ENCODE results near the gene CDH23.

DNA sequence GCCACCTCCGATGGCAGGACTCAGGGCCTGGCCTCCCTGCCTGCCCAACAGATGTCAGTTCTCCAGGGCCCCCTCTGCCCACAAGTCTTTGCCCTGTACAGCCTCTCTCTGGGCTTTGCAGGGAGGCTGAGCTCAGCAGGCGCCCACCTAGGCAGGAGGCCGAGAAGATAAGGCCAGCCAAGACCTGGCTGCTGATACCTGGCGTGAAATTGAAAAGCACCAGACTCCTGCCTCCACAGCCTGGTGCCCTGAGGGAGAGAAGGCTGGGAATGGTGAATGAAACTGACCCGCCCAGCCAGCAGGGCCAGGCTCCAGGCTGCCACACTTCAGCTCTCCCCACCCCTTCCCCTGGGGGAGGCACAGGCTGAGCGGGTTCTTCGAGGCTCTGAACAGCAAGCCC, 145.8 kb downstream of the CDH23 start:
- no peak for TF ChIP-seq GATA3 (IDR thresholded peaks at IDR 0.05; ENCODE audit: low read depth, low read length)
- TF ChIP-seq GATA2 (IDR thresholded peaks at IDR 0.05; ENCODE audit: low read depth, low read length) = peak; percentile 40; the same call in 1 of the 2 replicates

Measured in SH-SY5Y (cell line).